IPS-NIHi7 (cell line): Measurements from ENCODE around the gene COL5A2.

Source experiments
- DNase-seq: peaks from one replicate; pipeline ENCODE4 v3.0.0; 2012; ENCODE audit warnings: mixed read lengths; ENCODE audit errors: extremely low spot score

Gene COL5A2

GRCh38 chr2:189102735-189103134 is 76.8 kb downstream of the COL5A2 start:
- no peak for DNase-seq

- no peak for DNase-seq
Measured at GRCh38 chr2:189097934-189098333, 81.6 kb downstream of the COL5A2 start.

- no peak for DNase-seq
Measured at GRCh38 chr2:189096769-189097447, 82.7 kb downstream of the COL5A2 start.

DNA sequence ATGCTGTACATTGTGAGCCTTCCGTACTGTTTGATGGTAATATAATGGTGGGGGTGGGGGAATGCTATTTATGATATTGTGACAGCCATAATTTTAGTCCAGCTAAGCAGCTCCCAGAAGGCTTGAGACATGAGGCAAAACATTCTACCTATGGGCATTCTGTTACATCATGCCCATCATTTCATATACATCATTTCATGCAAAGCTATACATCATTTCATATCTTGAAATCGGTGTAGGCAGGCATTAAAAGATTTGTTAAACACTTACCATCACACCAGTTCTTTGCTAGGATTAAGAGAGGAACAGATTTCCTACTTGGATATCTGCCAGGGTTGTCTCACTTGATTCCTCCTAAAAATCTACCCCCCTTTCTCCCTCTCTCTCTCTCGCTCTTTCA is 84.5 kb downstream of the COL5A2 start:
- no peak for DNase-seq

- no peak for DNase-seq
Measured at GRCh38 chr2:189092936-189093335, 86.6 kb downstream of the COL5A2 start.

GRCh38 chr2:189091253-189091652 is 88.3 kb downstream of the COL5A2 start:
- DNase-seq, result no peak

- DNase-seq, result no peak
Measured at GRCh38 chr2:189088591-189089205, 90.9 kb downstream of the COL5A2 start.

GRCh38 chr2:189086710-189087109 is 92.9 kb downstream of the COL5A2 start:
- DNase-seq, result no peak

DNA sequence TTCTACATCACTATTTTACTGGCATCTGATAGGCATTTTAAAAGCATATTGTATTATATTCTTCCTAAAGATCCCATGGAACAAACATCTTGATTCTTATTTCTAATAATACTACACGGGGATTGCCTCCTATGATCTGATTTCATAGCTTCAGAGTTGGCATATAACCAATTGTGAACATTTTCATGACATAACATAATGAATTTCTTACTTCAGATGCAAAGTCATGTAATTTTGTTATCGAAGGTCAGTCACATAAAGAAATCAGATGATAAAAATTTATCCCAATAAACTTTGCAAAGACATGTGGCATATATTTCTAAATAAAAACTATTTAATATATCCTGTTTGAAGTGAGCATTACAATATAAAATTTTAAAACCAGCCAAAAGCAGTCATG is 93.3 kb downstream of the COL5A2 start:
- no peak for DNase-seq

- no peak for DNase-seq
Measured at GRCh38 chr2:189083606-189084005, 96.0 kb downstream of the COL5A2 start.

GRCh38 chr2:189083106-189083505 is 96.5 kb downstream of the COL5A2 start:
- no peak for DNase-seq

- no peak for DNase-seq
Measured at GRCh38 chr2:189082376-189082975, 97.1 kb downstream of the COL5A2 start.

DNA sequence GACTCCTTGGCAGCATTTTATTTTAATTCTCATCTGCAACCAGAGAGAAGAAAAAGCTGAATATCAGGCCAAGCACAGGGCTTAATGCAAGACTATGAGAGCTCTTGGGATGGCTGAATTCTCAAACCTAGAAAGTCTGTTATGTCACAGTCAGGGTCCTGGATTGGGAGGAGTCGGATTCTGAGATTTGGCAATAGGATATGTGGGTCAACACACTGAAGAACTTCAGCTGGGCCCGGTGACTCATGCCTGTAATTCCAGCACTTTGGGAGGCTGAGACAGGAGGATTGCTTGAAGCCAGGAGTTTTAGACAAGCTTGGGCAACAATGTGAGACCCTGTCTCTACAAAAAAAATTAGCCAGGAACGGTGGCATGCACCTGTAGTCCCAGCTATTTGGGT is 103.0 kb downstream of the COL5A2 start:
- no peak for DNase-seq

DNA sequence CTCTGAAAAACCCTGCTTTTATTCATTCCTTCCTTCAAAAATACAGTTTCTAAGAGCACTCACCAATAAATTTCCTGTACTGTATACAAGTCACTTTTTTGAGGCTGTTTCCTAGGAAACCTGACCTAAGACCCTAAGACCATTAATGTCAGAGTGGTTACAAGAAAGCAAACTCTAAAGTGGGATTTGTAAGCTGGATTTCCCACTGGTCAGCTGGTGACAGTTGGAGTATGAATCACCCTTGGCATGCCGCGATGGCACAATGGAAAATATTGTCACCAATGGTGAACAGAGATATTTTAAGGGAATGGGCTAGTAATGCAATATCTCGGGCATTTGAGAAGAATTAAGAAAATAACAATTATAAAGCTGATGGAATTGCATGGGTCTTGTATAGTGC is 103.4 kb downstream of the COL5A2 start:
- DNase-seq, result no peak

DNA sequence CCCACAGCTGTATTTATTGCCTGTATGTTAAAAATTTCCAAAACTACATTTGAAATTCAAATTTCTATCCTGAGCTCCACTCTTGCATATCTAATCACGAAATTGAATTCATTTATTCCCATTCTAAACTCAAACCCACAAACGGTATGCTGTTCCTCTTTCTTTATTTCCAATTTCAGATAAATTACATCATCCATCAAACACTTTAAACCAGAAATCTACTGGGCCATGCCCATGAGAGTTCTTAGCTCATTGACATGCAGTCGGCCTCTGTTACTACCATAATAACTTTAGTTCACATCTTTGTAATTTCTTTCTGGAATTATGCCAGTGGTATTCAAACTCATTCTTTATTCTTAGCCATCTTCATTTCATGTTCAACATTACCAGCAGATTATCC is 105.1 kb downstream of the COL5A2 start:
- DNase-seq, result no peak

DNA sequence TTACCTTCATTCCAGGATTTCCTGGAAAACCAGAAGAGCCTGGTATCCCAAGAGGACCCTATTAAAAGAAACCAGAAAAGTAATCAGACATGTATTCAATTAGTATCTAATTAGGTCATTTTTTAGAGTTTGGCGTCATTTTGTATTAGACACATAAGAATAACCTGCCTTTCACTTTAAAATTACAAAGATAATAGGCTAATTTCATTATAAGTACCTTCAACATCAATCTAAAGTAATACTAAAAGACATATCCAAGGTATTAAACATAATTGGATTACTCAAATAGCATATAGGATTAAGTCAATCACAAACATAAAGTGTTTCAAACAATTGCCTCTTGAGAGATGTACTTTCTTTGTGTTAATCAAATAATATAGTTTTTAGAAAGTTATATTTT is 107.5 kb downstream of the COL5A2 start:
- no peak for DNase-seq

GRCh38 chr2:189069855-189070619 is 109.5 kb downstream of the COL5A2 start:
- no peak for DNase-seq

GRCh38 chr2:189066037-189066436 is 113.5 kb downstream of the COL5A2 start:
- DNase-seq, result no peak

DNA sequence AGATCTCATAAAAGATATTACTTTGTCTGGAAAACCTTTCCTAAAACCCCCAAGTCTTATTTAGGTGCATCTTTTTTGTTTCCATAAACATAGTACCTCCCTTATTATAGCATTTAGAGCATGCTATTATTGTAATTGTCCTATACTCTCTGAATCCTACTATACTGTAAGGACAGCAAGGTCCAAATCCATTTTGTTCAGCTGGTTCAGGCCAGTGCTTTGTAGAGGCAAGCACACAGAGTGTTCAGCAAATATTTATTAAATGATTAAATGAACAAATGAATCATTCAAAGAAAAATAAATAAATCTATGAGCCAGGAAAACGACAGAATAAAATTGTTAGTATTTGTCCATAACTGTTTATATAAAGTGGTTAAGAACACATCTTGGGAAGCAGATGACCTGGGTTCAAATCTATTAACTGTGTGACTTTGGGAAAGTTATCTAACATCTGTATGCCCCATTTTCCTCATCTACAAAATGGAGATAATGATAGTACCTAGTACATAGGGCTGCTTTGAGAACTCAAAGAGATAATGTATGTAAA is 119.4 kb downstream of the COL5A2 start:
- no peak for DNase-seq

DNA sequence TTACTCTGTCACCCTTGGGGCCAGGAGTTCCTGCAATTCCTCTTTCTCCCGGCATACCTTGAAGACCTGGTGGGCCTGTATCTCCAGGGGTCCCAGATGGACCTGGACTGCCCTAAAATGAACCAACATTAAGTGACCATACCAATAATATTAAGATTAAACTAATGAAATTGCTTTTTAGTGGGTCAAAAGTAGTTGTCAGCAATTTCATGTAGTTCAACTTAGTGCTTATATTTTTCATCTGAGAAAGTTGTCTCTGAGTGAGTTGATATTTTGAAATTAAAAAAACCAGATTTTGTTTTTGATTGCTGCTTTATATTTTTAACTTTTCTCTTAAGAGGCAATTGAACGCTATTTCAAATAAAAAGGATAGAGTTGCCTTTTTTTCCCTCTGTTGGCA is 122.2 kb downstream of the COL5A2 start:
- no peak for DNase-seq

- no peak for DNase-seq
Measured at GRCh38 chr2:189056200-189057106, 123.1 kb downstream of the COL5A2 start.
